PFSK-1 (cell line): ENCODE measurements around the gene GABRA6.

Experiments
- FOXP2 ChIP-seq: optimal IDR thresholded peaks from 2 replicates; pipeline ENCODE3; 2011; ENCODE audit warnings: borderline replicate concordance, control low read depth, inconsistent platforms; ENCODE audit not compliant: insufficient read depth; ENCODE audit errors: extremely low read length, extremely low read depth
- REST ChIP-seq, 2 experiments: IDR thresholded peaks; 2 replicates each; pipeline versions ENCODE4 v1.6.1 to v1.8.0; 2011 to 2012; ENCODE audit warnings: low read depth in 2 of 2, low read length in 2 of 2, control low read depth in 1 of 2, inconsistent platforms in 1 of 2, mild to moderate bottlenecking in 1 of 2, moderate library complexity in 1 of 2; ENCODE audit not compliant: insufficient read depth in 1 of 2
- TAF1 ChIP-seq: IDR thresholded peaks from 2 replicates; pipeline ENCODE4 v1.6.1; 2012; ENCODE audit warnings: low read length, control low read depth, borderline replicate concordance; ENCODE audit not compliant: insufficient read depth

- TF ChIP-seq FOXP2 = no peak
- TF ChIP-seq REST (IDR thresholded peaks at IDR 0.05; ENCODE audit: insufficient read depth in 1 of 2, low read depth in 2 of 2, low read length in 2 of 2) = no peak
- no peak for TF ChIP-seq TAF1
Observed at GRCh38 chr5:161686149-161686548, 628 bp downstream of the GABRA6 start.
